PFSK-1 (cell line): Measurements from ENCODE around the gene PPP5C.

Experiments
- FOXP2 ChIP-seq: optimal IDR thresholded peaks from 2 replicates; pipeline ENCODE3; 2011; ENCODE audit warnings: borderline replicate concordance, control low read depth, inconsistent platforms; ENCODE audit not compliant: insufficient read depth; ENCODE audit errors: extremely low read length, extremely low read depth
- POLR2AphosphoS5 ChIP-seq: IDR thresholded peaks from 2 replicates; pipeline ENCODE4 v1.6.1; 2012; ENCODE audit warnings: low read depth, mild to moderate bottlenecking, control low read depth, low read length, moderate library complexity
- SIN3A ChIP-seq: IDR thresholded peaks from 2 replicates; pipeline ENCODE4 v1.6.1; 2012; ENCODE audit warnings: mild to moderate bottlenecking, low read length, moderate library complexity, borderline replicate concordance; ENCODE audit not compliant: insufficient read depth
- TAF1 ChIP-seq: IDR thresholded peaks from 2 replicates; pipeline ENCODE4 v1.6.1; 2012; ENCODE audit warnings: low read length, control low read depth, borderline replicate concordance; ENCODE audit not compliant: insufficient read depth
- TF ChIP-seq, protein P1 (sequence below), 2 experiments: IDR thresholded peaks; 2 replicates each; pipeline versions ENCODE4 v1.6.1 to v1.8.0; 2011 to 2012; ENCODE audit warnings: low read depth in 2 of 2, low read length in 2 of 2, control low read depth in 1 of 2, inconsistent platforms in 1 of 2, mild to moderate bottlenecking in 1 of 2, moderate library complexity in 1 of 2; ENCODE audit not compliant: insufficient read depth in 1 of 2

The PPP5C gene

DNA sequence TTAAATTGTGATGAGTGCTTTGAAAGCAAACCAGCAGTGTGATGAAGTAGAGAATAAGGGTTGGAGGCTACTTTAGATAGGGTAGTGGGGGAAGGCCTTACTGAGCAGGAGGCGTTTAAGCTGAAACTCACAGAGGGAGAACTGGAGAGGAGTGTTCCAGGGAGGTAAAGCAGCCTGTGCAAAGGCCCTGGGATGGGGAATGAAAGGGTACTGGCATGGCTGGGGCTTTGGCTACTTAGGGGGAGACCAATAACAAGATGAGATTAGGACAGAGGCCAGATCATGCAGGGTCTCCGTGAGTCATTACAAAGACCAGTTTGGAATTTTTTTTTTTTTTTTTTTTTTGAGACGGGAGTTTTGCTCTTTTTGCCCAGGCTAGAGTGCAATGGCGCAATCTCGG, 1.1 kb downstream of the PPP5C start:
- TF ChIP-seq TAF1 = no peak
- TF ChIP-seq SIN3A = no peak
- TF ChIP-seq FOXP2 = no peak
- TF ChIP-seq, protein P1, sequence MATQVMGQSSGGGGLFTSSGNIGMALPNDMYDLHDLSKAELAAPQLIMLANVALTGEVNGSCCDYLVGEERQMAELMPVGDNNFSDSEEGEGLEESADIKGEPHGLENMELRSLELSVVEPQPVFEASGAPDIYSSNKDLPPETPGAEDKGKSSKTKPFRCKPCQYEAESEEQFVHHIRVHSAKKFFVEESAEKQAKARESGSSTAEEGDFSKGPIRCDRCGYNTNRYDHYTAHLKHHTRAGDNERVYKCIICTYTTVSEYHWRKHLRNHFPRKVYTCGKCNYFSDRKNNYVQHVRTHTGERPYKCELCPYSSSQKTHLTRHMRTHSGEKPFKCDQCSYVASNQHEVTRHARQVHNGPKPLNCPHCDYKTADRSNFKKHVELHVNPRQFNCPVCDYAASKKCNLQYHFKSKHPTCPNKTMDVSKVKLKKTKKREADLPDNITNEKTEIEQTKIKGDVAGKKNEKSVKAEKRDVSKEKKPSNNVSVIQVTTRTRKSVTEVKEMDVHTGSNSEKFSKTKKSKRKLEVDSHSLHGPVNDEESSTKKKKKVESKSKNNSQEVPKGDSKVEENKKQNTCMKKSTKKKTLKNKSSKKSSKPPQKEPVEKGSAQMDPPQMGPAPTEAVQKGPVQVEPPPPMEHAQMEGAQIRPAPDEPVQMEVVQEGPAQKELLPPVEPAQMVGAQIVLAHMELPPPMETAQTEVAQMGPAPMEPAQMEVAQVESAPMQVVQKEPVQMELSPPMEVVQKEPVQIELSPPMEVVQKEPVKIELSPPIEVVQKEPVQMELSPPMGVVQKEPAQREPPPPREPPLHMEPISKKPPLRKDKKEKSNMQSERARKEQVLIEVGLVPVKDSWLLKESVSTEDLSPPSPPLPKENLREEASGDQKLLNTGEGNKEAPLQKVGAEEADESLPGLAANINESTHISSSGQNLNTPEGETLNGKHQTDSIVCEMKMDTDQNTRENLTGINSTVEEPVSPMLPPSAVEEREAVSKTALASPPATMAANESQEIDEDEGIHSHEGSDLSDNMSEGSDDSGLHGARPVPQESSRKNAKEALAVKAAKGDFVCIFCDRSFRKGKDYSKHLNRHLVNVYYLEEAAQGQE (IDR thresholded peaks at IDR 0.05; ENCODE audit: insufficient read depth in 1 of 2, low read depth in 2 of 2, low read length in 2 of 2) = no peak
- TF ChIP-seq POLR2AphosphoS5 = no peak

DNA sequence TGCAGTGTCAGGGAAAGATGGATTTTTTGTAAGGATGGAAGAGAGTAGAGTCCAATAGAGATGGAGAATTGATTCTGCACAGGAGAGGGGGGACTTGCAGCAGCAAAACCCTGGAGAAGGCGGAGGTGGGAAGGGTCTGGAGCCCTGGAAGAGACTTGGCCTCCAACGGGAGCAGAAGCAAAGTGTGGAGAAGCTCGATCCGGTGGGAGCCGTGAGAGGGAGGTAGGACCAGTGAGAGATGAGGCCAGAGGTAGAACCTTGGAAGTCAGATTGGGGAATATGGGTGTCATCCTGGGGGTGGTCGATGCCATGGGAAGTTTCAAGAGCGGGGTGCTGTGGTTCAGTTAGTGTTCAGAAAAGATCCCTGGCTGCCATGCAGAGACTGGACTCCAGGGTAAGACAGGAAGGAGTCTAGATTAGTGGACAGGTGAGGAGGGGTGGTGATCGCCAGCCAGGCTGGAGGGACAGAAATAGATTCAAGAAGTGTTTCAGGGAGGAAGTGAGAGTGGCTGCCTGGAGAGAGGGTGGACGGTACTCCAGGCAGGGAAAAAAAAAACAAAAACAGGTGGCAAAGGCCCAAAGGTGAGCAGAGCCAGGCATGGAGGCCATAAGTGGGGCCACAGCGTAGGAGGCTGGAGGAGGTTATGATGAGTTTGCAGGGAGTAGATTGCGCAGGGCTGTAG, 2.6 kb downstream of the PPP5C start:
- no peak for TF ChIP-seq SIN3A
- no peak for TF ChIP-seq TAF1
- TF ChIP-seq, protein P1 (IDR thresholded peaks at IDR 0.05; ENCODE audit: insufficient read depth in 1 of 2, low read depth in 2 of 2, low read length in 2 of 2) = no peak
- TF ChIP-seq POLR2AphosphoS5 = no peak
- no peak for TF ChIP-seq FOXP2

DNA sequence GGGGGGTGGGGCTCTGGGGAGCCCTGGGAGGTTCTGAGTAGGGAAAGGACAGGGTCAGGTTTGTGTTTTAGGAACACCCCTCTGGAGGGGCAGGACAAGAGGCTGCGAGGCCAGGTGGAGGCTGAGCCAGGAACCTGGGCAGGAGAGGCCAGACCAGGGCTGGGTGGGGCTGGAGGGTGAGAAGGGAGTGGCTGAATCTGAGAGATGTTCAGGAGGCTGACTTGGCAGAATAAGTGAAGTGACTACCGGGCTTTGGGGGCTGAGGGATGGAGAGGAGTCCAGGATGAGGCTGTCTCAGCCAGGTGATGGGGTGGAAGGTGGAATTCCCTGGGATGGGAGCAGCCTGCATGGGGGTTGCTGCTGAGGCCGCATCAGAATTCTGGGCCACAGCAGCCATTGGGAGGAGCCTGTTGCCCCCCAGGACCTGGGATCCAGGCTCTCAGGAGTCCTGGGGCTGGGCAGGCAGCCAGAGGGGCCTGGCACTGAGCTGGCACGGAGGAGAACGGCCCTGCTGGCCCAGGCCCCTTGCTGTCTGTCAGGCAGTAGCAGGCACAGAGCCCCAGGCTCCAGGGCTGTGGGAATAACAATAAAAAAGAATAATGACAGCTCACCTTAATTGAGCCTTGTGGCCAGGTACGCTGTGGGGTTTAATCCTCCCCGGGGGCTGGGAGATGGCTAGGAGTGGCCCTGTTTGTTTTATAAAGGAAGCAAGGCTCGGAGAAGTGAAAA, 3.3 kb downstream of the PPP5C start:
- TF ChIP-seq, protein P1 (IDR thresholded peaks at IDR 0.05; ENCODE audit: insufficient read depth in 1 of 2, low read depth in 2 of 2, low read length in 2 of 2) = no peak
- TF ChIP-seq FOXP2 = no peak
- no peak for TF ChIP-seq TAF1
- TF ChIP-seq POLR2AphosphoS5 = no peak
- no peak for TF ChIP-seq SIN3A

DNA sequence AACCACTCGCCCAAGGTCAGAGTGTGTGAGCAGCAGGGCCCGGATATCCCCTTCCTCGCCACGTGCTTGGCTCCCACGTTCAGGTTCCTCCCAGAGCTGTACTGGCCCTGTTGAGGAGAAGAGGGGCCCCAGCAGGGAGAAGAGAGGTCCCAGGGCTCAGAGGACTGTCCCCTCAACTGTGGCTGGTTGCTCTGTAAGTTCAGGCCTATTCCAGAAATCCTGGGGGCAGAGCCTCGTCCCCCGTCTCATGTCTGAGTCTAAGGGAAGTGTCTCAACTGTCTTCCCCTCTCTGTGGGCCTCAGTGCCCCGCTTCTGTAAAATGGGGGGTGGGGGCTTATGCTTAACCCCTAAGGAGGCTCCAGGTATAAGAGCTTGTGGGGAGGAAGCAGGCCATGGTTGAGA, 3.9 kb downstream of the PPP5C start:
- TF ChIP-seq, protein P1 (IDR thresholded peaks at IDR 0.05; ENCODE audit: insufficient read depth in 1 of 2, low read depth in 2 of 2, low read length in 2 of 2) = no peak
- no peak for TF ChIP-seq FOXP2
- TF ChIP-seq POLR2AphosphoS5 = no peak
- no peak for TF ChIP-seq TAF1
- no peak for TF ChIP-seq SIN3A
